ENCODE results near the gene ADAMTSL3.

DNA sequence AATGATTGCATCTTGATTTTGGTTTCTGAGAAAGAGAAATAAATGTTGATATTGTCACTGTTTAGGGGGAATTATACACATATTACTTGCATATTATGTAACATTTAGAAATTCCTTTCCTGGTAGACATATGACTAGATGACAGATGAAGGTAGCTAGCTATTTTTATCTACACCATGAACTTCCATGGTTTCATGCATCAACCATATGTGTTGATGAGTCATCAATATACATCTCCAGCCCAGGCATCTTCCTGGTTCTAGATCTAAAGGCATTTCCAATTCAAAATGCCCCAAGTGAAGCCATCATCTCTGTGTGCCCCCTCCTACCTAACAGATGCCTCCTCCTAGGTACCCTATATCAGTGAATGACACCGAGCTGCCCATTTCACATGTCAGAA, 9.5 kb upstream of the ADAMTSL3 start:
- TF ChIP-seq, protein P1, sequence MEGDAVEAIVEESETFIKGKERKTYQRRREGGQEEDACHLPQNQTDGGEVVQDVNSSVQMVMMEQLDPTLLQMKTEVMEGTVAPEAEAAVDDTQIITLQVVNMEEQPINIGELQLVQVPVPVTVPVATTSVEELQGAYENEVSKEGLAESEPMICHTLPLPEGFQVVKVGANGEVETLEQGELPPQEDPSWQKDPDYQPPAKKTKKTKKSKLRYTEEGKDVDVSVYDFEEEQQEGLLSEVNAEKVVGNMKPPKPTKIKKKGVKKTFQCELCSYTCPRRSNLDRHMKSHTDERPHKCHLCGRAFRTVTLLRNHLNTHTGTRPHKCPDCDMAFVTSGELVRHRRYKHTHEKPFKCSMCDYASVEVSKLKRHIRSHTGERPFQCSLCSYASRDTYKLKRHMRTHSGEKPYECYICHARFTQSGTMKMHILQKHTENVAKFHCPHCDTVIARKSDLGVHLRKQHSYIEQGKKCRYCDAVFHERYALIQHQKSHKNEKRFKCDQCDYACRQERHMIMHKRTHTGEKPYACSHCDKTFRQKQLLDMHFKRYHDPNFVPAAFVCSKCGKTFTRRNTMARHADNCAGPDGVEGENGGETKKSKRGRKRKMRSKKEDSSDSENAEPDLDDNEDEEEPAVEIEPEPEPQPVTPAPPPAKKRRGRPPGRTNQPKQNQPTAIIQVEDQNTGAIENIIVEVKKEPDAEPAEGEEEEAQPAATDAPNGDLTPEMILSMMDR (conservative IDR thresholded peaks at IDR 0.05): no peak
- no peak for TF ChIP-seq ZFX (IDR thresholded peaks at IDR 0.05)

All from C4-2B (cell line).